K562 (cell line): ENCODE results near the gene CTSF. TPM values are rescaled to one million over a fixed set of nuclear protein-coding genes. Genes with fewer than 3 reads are reported as not detected.
A peak's percentile ranks its signal among the peaks of the same experiment; 100 is the strongest.

Experiments used
- ARHGAP35 ChIP-seq: fragments of 450-650 bp; IDR thresholded peaks from 2 replicates; pipeline ENCODE4 v1.6.1; 2018; ENCODE audit not compliant: partially characterized antibody
- FOXJ2 ChIP-seq: fragments of 200-800 bp; sonication (Bioruptor generic); IDR thresholded peaks from 2 replicates; pipeline ENCODE4 v1.6.1; 2016; ENCODE audit warnings: missing genetic modification characterization, missing compliant biosample characterization
- HLTF ChIP-seq: fragments of 450-650 bp; IDR thresholded peaks from 2 replicates; pipeline ENCODE4 v1.6.1; 2016
- MAFF ChIP-seq: IDR thresholded peaks from 2 replicates; pipeline ENCODE4 v1.6.1; 2012; ENCODE audit warnings: low read length, improper control_type of control experiment
- MCM5 ChIP-seq: fragments of 450-650 bp; IDR thresholded peaks from 2 replicates; pipeline ENCODE4 v1.6.1; 2016; ENCODE audit warnings: low read depth
- NCOA4 ChIP-seq: fragments of 450-650 bp; IDR thresholded peaks from 2 replicates; pipeline ENCODE4 v1.6.1; 2018; ENCODE audit warnings: mild to moderate bottlenecking; ENCODE audit not compliant: partially characterized antibody
- NFE2L1 ChIP-seq: fragments of 450-650 bp; IDR thresholded peaks from 2 replicates; pipeline ENCODE4 v1.6.1; 2016; ENCODE audit warnings: missing genetic modification characterization, low read depth, mild to moderate bottlenecking, missing compliant biosample characterization, moderate library complexity, borderline replicate concordance
- PURB ChIP-seq: sonication (generic); formaldehyde crosslinking; IDR thresholded peaks from 2 replicates; pipeline ENCODE4 v1.9.0; 2021; ENCODE audit warnings: low read depth, mild to moderate bottlenecking, missing genetic modification reagents
- RB1 ChIP-seq: fragments of 450-650 bp; IDR thresholded peaks from 2 replicates; pipeline ENCODE4 v1.6.1; 2017; ENCODE audit warnings: low read depth, mild to moderate bottlenecking
- SMARCA4 ChIP-seq: fragments of 450-650 bp; IDR thresholded peaks from 2 replicates; pipeline ENCODE4 v1.6.1; 2016
- TBP ChIP-seq: optimal IDR thresholded peaks from 2 replicates; pipeline ENCODE3; 2011; ENCODE audit warnings: low read depth, low read length, improper control_type of control experiment
- THRAP3 ChIP-seq: fragments of 450-650 bp; IDR thresholded peaks from 2 replicates; pipeline ENCODE4 v1.6.1; 2016; ENCODE audit warnings: mild to moderate bottlenecking, inconsistent platforms, borderline replicate concordance
- WHSC1 ChIP-seq: IDR thresholded peaks from one replicate; pipeline ENCODE4 v1.6.1; 2012; ENCODE audit warnings: low read length, control low read depth, inconsistent platforms
- XRCC3 ChIP-seq: fragments of 450-650 bp; IDR thresholded peaks from 2 replicates; pipeline ENCODE4 v1.6.1; 2017; ENCODE audit warnings: mild to moderate bottlenecking, moderate library complexity
- ZBTB1 ChIP-seq: sonication (generic); formaldehyde crosslinking; IDR thresholded peaks from 2 replicates; pipeline ENCODE4 v1.8.1; 2023; ENCODE audit warnings: missing genetic modification reagents, low read depth, mild to moderate bottlenecking, borderline replicate concordance
- ZNF707 ChIP-seq: fragments of 250-450 bp; sonication (Bioruptor Pico); conservative IDR thresholded peaks from 2 replicates; pipeline ENCODE4 v1.8.0; 2022; ENCODE audit warnings: inconsistent platforms, mild to moderate bottlenecking, moderate library complexity
- polyA plus RNA-seq, 8 experiments: library from polyadenylated mRNA; depleted of rRNA in 4 of 8; stranded (reverse) in 5 of 8; unstranded in 3 of 8; fragments of >200 nt; fragmentation: Nextera tagmentation in 2 of 8; fragmentation: Illumina TruSeq in 1 of 8; extraction: Ambion mirVana in 2 of 8; extraction: Trizol in 1 of 8; gene quantifications; 2 replicates each; pipeline versions ENCODE4 v1.2.1 to v1.2.3, GENCODE V29; 2011 to 2014; ENCODE audit warnings: inconsistent platforms in 1 of 8, missing spikeins in 1 of 8
- total RNA-seq, 7 experiments: library from RNA; depleted of rRNA in 6 of 7; stranded (reverse); fragments of >200 nt in 6 of 7; fragmentation: Illumina TruSeq in 2 of 7; extraction: Trizol in 2 of 7; gene quantifications; 2 replicates each; pipeline versions ENCODE4 v1.2.1 to v1.2.3, GENCODE V29; 2011 to 2021; ENCODE audit warnings: low replicate concordance in 1 of 7
- TF ChIP-seq, protein P1 (sequence below): fragments of 450-650 bp; IDR thresholded peaks from 2 replicates; pipeline ENCODE4 v1.6.1; 2016; ENCODE audit warnings: mild to moderate bottlenecking
- TF ChIP-seq, protein P2 (sequence below): fragments of 450-650 bp; IDR thresholded peaks from 2 replicates; pipeline ENCODE4 v1.6.1; 2018; ENCODE audit not compliant: partially characterized antibody
- TF ChIP-seq, protein P3 (sequence below): conservative IDR thresholded peaks from 2 replicates; pipeline ENCODE4 v1.6.1; 2011; ENCODE audit warnings: low read depth, mild to moderate bottlenecking, low read length; ENCODE audit not compliant: control insufficient read depth
- TF ChIP-seq, protein P4 (sequence below): fragments of 250-450 bp; sonication (Bioruptor Pico); IDR thresholded peaks from 2 replicates; pipeline ENCODE4 v1.8.0; 2021; ENCODE audit warnings: moderate library complexity, mild to moderate bottlenecking, inconsistent platforms

CTSF gene
- total and polyA plus RNA-seq, 9 of the 15 experiments (the other 6 are each of a cell fraction or from before 2014, with no cell fraction given): 0.41 to 10.5 (median 3.8) TPM

DNA sequence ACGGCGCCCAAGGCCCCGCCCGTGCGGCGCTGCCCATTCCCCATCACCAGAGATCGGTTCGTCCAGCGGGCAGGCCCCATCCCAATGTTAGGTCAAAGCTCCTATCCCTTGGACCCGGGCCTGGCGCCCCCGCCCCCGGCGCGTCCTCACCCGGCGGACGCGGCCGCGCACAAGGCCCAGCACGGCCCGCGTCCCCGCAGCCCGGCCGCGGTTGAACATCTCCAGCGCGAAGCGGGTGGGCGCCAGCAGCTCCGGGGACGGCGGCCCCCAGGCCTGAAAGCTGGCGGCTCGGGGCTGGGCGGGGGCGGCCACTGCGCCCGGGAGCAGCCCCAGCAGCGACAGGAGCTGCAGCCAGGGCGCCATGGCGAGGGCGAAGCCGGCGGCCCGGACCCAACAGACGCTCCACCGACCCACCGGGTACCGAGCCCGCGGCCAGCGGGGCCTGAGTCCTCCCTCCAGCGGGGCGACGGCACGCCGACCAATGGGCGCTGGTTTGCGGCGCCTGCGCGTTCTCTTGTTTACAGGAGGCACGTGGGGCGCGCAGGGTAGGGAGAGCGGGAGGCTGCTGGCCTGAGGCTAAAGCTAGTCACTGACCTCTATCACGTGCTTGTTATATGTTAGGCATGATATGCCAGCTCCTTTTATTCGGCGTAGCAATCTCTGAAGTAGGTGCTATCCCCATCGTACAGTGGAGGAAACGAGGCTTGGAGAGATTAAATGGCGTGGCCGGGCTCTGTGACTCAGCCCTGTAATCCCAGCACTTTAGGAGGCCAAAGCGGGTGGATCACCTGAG is at the start of gene CTSF (continued):
- TF ChIP-seq RB1 (peak; percentile 70; the same call in 1 of the 2 replicates), MCM5 (no peak), PURB (CRISPR knock-in tag) (no peak), XRCC3 (no peak), HLTF (no peak), ZBTB1 (CRISPR knock-in tag) (0 out of 2 replicates have a peak, but pooled peaks have one; percentile 68), SMARCA4 (no peak), FOXJ2 (tag) (peak; percentile 78), ARHGAP35 (no peak), NCOA4 (no peak), ZNF707 (CRISPR knock-in tag) (no peak), WHSC1 (no peak), NFE2L1 (tag) (no peak), MAFF (no peak), THRAP3 (no peak), TBP (no peak)
- TF ChIP-seq, protein P1, sequence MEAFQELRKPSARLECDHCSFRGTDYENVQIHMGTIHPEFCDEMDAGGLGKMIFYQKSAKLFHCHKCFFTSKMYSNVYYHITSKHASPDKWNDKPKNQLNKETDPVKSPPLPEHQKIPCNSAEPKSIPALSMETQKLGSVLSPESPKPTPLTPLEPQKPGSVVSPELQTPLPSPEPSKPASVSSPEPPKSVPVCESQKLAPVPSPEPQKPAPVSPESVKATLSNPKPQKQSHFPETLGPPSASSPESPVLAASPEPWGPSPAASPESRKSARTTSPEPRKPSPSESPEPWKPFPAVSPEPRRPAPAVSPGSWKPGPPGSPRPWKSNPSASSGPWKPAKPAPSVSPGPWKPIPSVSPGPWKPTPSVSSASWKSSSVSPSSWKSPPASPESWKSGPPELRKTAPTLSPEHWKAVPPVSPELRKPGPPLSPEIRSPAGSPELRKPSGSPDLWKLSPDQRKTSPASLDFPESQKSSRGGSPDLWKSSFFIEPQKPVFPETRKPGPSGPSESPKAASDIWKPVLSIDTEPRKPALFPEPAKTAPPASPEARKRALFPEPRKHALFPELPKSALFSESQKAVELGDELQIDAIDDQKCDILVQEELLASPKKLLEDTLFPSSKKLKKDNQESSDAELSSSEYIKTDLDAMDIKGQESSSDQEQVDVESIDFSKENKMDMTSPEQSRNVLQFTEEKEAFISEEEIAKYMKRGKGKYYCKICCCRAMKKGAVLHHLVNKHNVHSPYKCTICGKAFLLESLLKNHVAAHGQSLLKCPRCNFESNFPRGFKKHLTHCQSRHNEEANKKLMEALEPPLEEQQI: no peak
- TF ChIP-seq, protein P2, sequence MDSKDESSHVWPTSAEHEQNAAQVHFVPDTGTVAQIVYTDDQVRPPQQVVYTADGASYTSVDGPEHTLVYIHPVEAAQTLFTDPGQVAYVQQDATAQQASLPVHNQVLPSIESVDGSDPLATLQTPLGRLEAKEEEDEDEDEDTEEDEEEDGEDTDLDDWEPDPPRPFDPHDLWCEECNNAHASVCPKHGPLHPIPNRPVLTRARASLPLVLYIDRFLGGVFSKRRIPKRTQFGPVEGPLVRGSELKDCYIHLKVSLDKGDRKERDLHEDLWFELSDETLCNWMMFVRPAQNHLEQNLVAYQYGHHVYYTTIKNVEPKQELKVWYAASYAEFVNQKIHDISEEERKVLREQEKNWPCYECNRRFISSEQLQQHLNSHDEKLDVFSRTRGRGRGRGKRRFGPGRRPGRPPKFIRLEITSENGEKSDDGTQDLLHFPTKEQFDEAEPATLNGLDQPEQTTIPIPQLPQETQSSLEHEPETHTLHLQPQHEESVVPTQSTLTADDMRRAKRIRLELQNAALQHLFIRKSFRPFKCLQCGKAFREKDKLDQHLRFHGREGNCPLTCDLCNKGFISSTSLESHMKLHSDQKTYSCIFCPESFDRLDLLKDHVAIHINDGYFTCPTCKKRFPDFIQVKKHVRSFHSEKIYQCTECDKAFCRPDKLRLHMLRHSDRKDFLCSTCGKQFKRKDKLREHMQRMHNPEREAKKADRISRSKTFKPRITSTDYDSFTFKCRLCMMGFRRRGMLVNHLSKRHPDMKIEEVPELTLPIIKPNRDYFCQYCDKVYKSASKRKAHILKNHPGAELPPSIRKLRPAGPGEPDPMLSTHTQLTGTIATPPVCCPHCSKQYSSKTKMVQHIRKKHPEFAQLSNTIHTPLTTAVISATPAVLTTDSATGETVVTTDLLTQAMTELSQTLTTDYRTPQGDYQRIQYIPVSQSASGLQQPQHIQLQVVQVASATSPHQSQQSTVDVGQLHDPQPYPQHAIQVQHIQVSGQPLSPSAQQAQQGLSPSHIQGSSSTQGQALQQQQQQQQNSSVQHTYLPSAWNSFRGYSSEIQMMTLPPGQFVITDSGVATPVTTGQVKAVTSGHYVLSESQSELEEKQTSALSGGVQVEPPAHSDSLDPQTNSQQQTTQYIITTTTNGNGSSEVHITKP: no peak
- TF ChIP-seq, protein P3, sequence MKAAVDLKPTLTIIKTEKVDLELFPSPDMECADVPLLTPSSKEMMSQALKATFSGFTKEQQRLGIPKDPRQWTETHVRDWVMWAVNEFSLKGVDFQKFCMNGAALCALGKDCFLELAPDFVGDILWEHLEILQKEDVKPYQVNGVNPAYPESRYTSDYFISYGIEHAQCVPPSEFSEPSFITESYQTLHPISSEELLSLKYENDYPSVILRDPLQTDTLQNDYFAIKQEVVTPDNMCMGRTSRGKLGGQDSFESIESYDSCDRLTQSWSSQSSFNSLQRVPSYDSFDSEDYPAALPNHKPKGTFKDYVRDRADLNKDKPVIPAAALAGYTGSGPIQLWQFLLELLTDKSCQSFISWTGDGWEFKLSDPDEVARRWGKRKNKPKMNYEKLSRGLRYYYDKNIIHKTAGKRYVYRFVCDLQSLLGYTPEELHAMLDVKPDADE: no peak
- TF ChIP-seq, protein P4, sequence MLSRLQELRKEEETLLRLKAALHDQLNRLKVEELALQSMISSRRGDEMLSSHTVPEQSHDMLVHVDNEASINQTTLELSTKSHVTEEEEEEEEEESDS (CRISPR knock-in tag): no peak
